Ammon's horn (tissue), 1 donor: ENCODE data around the gene ANO2.

Experiments used
- DNase-seq: peaks from one replicate; pipeline ENCODE4 v3.0.0-alpha.2; 2016; ENCODE audit warnings: low spot score

The ANO2 gene

GRCh38 chr12:5578775-5579174, 366.3 kb downstream of the ANO2 start:
- no peak for DNase-seq

GRCh38 chr12:5577741-5578140, 367.3 kb downstream of the ANO2 start:
- DNase-seq: no peak

GRCh38 chr12:5577211-5577612, 367.8 kb downstream of the ANO2 start:
- DNase-seq: no peak

- no peak for DNase-seq
Measured at GRCh38 chr12:5575987-5576386, 369.1 kb downstream of the ANO2 start.

GRCh38 chr12:5575232-5575631, 369.8 kb downstream of the ANO2 start:
- no peak for DNase-seq

- DNase-seq: no peak
Measured at GRCh38 chr12:5573390-5573789, 371.7 kb downstream of the ANO2 start.

GRCh38 chr12:5571115-5571514, 373.9 kb downstream of the ANO2 start:
- no peak for DNase-seq

- DNase-seq: no peak
Measured at GRCh38 chr12:5570416-5570815, 374.6 kb downstream of the ANO2 start.

GRCh38 chr12:5568325-5568981, 376.6 kb downstream of the ANO2 start:
- DNase-seq: no peak

- DNase-seq: peak; percentile 6
Measured at GRCh38 chr12:5567016-5567725, 377.9 kb downstream of the ANO2 start.

- no peak for DNase-seq
Measured at GRCh38 chr12:5565933-5566599, 379.0 kb downstream of the ANO2 start.

GRCh38 chr12:5562581-5562980, 382.5 kb downstream of the ANO2 start:
- DNase-seq: no peak

GRCh38 chr12:5561846-5562245, 383.2 kb downstream of the ANO2 start:
- DNase-seq: no peak

GRCh38 chr12:5561057-5561456, 384.0 kb downstream of the ANO2 start:
- no peak for DNase-seq

GRCh38 chr12:5560265-5560664, 384.8 kb downstream of the ANO2 start:
- no peak for DNase-seq

GRCh38 chr12:5557906-5558305, 387.2 kb downstream of the ANO2 start:
- no peak for DNase-seq

- no peak for DNase-seq
Measured at GRCh38 chr12:5556946-5557673, 387.9 kb downstream of the ANO2 start.

- DNase-seq: no peak
Measured at GRCh38 chr12:5556033-5556614, 388.9 kb downstream of the ANO2 start.

GRCh38 chr12:5554711-5555110, 390.3 kb downstream of the ANO2 start:
- no peak for DNase-seq

GRCh38 chr12:5549011-5549410, 396.0 kb downstream of the ANO2 start:
- no peak for DNase-seq

- peak; percentile 45 for DNase-seq
Measured at GRCh38 chr12:5548152-5548943, 396.7 kb downstream of the ANO2 start.
